Gastrocnemius medialis (tissue), 4 donors: ENCODE measurements around the gene BAHCC1. TPM values are rescaled to one million over a fixed set of nuclear protein-coding genes. Genes with fewer than 3 reads are reported as not detected.

Experiments
- ATAC-seq, 2 donors: fragments of 150-250 bp; one replicate each; pipeline ENCODE4 v1.9.1; 2016
- DNase-seq, 2 donors: peaks; one replicate each; pipeline ENCODE4 v3.0.0-alpha.2; 2019
- H3K27ac ChIP-seq, 4 donors: fragments of 200-600 bp; sonication (generic); 1 replicate in 1 of 4; 2 replicates in 3 of 4; pipeline ENCODE4 v1.5.1; 2016 to 2018; ENCODE audit warnings: mild to moderate bottlenecking in 2 of 4, moderate library complexity in 1 of 4
- H3K27me3 ChIP-seq, 3 donors: fragments of 200-600 bp; sonication (generic) in 2 of 3; 1 replicate in 1 of 3; 2 replicates in 2 of 3; pipeline versions ENCODE4 v1.5.1 to v1.6.0; 2016 to 2019; ENCODE audit warnings: mild to moderate bottlenecking in 1 of 3, moderate library complexity in 1 of 3
- H3K36me3 ChIP-seq, 2 donors: fragments of 200-600 bp; sonication (generic) in 1 of 2; one replicate each; pipeline ENCODE4 v1.5.1; 2017 to 2018
- H3K4me1 ChIP-seq, 2 donors: fragments of 200-600 bp; sonication (generic) in 1 of 2; one replicate each; pipeline ENCODE4 v1.5.1; 2016 to 2017; ENCODE audit warnings: mild to moderate bottlenecking in 2 of 2
- H3K4me3 ChIP-seq, 4 donors: fragments of 200-600 bp; sonication (generic) in 3 of 4; 1 replicate in 1 of 4; 2 replicates in 3 of 4; pipeline ENCODE4 v1.5.1; 2016 to 2019; ENCODE audit warnings: mild to moderate bottlenecking in 2 of 4
- H3K9me3 ChIP-seq, 3 donors: fragments of 200-600 bp; sonication (generic) in 2 of 3; 1 replicate in 1 of 3; 2 replicates in 2 of 3; pipeline ENCODE4 v1.5.1; 2016 to 2019
- CTCF ChIP-seq, 5 experiments: fragments of 450-650 bp in 3 of 5; fragments of 200-600 bp in 2 of 5; sonication (generic) in 2 of 5; IDR thresholded peaks in 4 of 5; conservative IDR thresholded peaks in 1 of 5; 1 replicate in 4 of 5; 2 replicates in 1 of 5; pipeline ENCODE4 v1.5.1; 2016 to 2019; ENCODE audit warnings: antibody characterized with exemption in 5 of 5, mild to moderate bottlenecking in 3 of 5, moderate library complexity in 3 of 5
- POLR2A ChIP-seq, 2 donors: fragments of 450-650 bp; IDR thresholded peaks; one replicate each; pipeline ENCODE4 v1.6.1; 2017; ENCODE audit warnings: antibody characterized with exemption in 2 of 2, mild to moderate bottlenecking in 2 of 2, moderate library complexity in 2 of 2
- in situ Hi-C, 4 donors: fragments of 200-750 bp; cut with MboI; loops; one replicate each; pipeline versions ENCODE4 v1.15.0 to v1.8.0; 2017; ENCODE audit warnings: low sequenced_read_pairs in 4 of 4
- intact Hi-C: fragments of 100-400 bp; cut with DNase I; formaldehyde crosslinking; loops from one replicate; pipeline ENCODE4 v1.15.1; 2023; ENCODE audit warnings: low total_unique reads
- total RNA-seq, 4 donors: library from RNA; depleted of rRNA; stranded (reverse); fragments of >200 nt; gene quantifications; one replicate each; pipeline versions ENCODE4 v1.1.0 to v1.2.3, GENCODE V29; 2016

BAHCC1 gene
- total RNA-seq, 4 donors from 2014 or later, result 2.5 to 8.4 (median 5.8) TPM

GRCh38 chr17:81476635-81477034 lies 81.4 kb downstream of the BAHCC1 start:
- Histone ChIP-seq H3K27ac (no peak overlapping the region), H3K9me3 (no peaks in the 10 kb centered on the region), H3K4me3 (no peak overlapping the region), H3K36me3 (no peaks in the 10 kb centered on the region), H3K27me3 (no peaks in the 10 kb centered on the region), H3K4me1 (peaks cover 9 to 10% of the 10 kb centered on the region in 2 donors)
- TF ChIP-seq POLR2A (IDR thresholded peaks at IDR 0.05) (no peak), CTCF (IDR thresholded peaks at IDR 0.05 in 4 of 5, conservative IDR thresholded peaks at IDR 0.05 in 1 of 5) (no peak)
- in situ Hi-C loops, result loop anchor here in 1 of 4 donors (25.0 kb wide), 1 partner anchor 214 kb away; no protein-coding TSS in a partner anchor
- ATAC-seq, result no peak
- intact Hi-C loops, result no loop called here
- DNase-seq, result no peak

- no peak for DNase-seq
- in situ Hi-C loops, result loop anchor here in 1 of 4 donors (25.0 kb wide), 1 partner anchor 215 kb away; no protein-coding TSS in a partner anchor
- Histone ChIP-seq H3K27me3 (no peaks in the 10 kb centered on the region), H3K36me3 (no peaks in the 10 kb centered on the region), H3K4me3 (no peak overlapping the region), H3K9me3 (no peaks in the 10 kb centered on the region), H3K27ac (no peak overlapping the region), H3K4me1 (peaks cover 10 to 13% of the 10 kb centered on the region in 2 donors)
- intact Hi-C loops, result no loop called here
- no peak for ATAC-seq
- TF ChIP-seq CTCF (IDR thresholded peaks at IDR 0.05 in 4 of 5, conservative IDR thresholded peaks at IDR 0.05 in 1 of 5), result no peak
- TF ChIP-seq POLR2A (IDR thresholded peaks at IDR 0.05), result no peak
Measured at GRCh38 chr17:81477173-81477572, 81.9 kb downstream of the BAHCC1 start.

GRCh38 chr17:81478119-81478518 lies 82.9 kb downstream of the BAHCC1 start:
- ATAC-seq, result no peak
- no peaks in the 10 kb centered on the region for H3K9me3 ChIP-seq
- no peaks in the 10 kb centered on the region for H3K27me3 ChIP-seq
- TF ChIP-seq CTCF (IDR thresholded peaks at IDR 0.05 in 4 of 5, conservative IDR thresholded peaks at IDR 0.05 in 1 of 5), result no peak
- no peak for TF ChIP-seq POLR2A (IDR thresholded peaks at IDR 0.05)
- intact Hi-C loops (no loop called here), in situ Hi-C loops (loop anchor here in 1 of 4 donors (25.0 kb wide), 1 partner anchor 216 kb away; no protein-coding TSS in a partner anchor)
- no peak for DNase-seq
- no peaks in the 10 kb centered on the region for H3K36me3 ChIP-seq
- H3K4me1 ChIP-seq, result peaks cover 13 to 17% of the 10 kb centered on the region in 2 donors
- no peak overlapping the region for H3K27ac ChIP-seq
- no peak overlapping the region for H3K4me3 ChIP-seq

GRCh38 chr17:81479175-81480071 lies 84.2 kb downstream of the BAHCC1 start:
- H3K9me3 ChIP-seq, result no peaks in the 10 kb centered on the region
- H3K27me3 ChIP-seq, result no peaks in the 10 kb centered on the region
- peaks cover 23 to 26% of the 10 kb centered on the region in 2 donors for H3K4me1 ChIP-seq
- in situ Hi-C loops (loop anchor here (5.0 to 25.0 kb wide), 4 partner anchors 185 to 225 kb away; partner anchors contain the start of gene SLC38A10 (in 1 of the 4)), intact Hi-C loops (loop anchor here (2.0 kb wide), 1 partner anchor 79 kb away; no protein-coding TSS in a partner anchor)
- H3K27ac ChIP-seq, result no peak overlapping the region
- no peaks in the 10 kb centered on the region for H3K36me3 ChIP-seq
- DNase-seq, result no peak
- TF ChIP-seq CTCF (IDR thresholded peaks at IDR 0.05 in 4 of 5, conservative IDR thresholded peaks at IDR 0.05 in 1 of 5) (no peak), POLR2A (IDR thresholded peaks at IDR 0.05) (no peak)
- ATAC-seq, result no peak
- no peak overlapping the region for H3K4me3 ChIP-seq
